ENCODE results near the gene NKAIN1.
"Not testable (repeated sequence)": the region's sequence is repeated elsewhere in the genome, so short reads cannot be mapped to it uniquely, and the experiment has no call there.

The NKAIN1 gene

GRCh38 chr1:31239653-31240241 lies at the start of gene NKAIN1:
NKAIN1 (minus strand) TSS chr1:31239887; CDS start chr1:31239547, 340 bp downstream.
- DNase-seq: no peak

- no peak for DNase-seq
These were observed 49.3 kb upstream of the NKAIN1 start for GRCh38 chr1:31289021-31289420.

- DNase-seq: not testable (repeated sequence)
These were observed 48.1 kb upstream of the NKAIN1 start for GRCh38 chr1:31287791-31288190.

- not testable (repeated sequence) for DNase-seq
These were observed 42.7 kb upstream of the NKAIN1 start for GRCh38 chr1:31282426-31282825.

- no peak for DNase-seq
These were observed 33.9 kb upstream of the NKAIN1 start for GRCh38 chr1:31273619-31274018.

- DNase-seq: no peak
These were observed 32.7 kb upstream of the NKAIN1 start for GRCh38 chr1:31272369-31272768.

GRCh38 chr1:31266547-31266946 lies 26.9 kb upstream of the NKAIN1 start:
- no peak for DNase-seq

- no peak for DNase-seq
These were observed 25.2 kb upstream of the NKAIN1 start for GRCh38 chr1:31264790-31265386.

GRCh38 chr1:31263408-31263807 lies 23.7 kb upstream of the NKAIN1 start:
- no peak for DNase-seq

GRCh38 chr1:31262393-31262792 lies 22.7 kb upstream of the NKAIN1 start:
- not testable (repeated sequence) for DNase-seq

GRCh38 chr1:31261916-31262315 lies 22.2 kb upstream of the NKAIN1 start:
- DNase-seq: no peak

- no peak for DNase-seq
These were observed 20.1 kb upstream of the NKAIN1 start for GRCh38 chr1:31259746-31260145.

GRCh38 chr1:31258581-31258980 lies 18.9 kb upstream of the NKAIN1 start:
- DNase-seq: no peak

- no peak for DNase-seq
These were observed 17.5 kb upstream of the NKAIN1 start for GRCh38 chr1:31257213-31257612.

- no peak for DNase-seq
These were observed 10.2 kb upstream of the NKAIN1 start for GRCh38 chr1:31249854-31250253.

GRCh38 chr1:31248276-31248675 lies 8.6 kb upstream of the NKAIN1 start:
- DNase-seq: no peak

GRCh38 chr1:31244326-31244725 lies 4.6 kb upstream of the NKAIN1 start:
- DNase-seq: no peak

GRCh38 chr1:31243501-31244286 lies 4.0 kb upstream of the NKAIN1 start:
- no peak for DNase-seq

- DNase-seq: no peak
These were observed 1.6 kb upstream of the NKAIN1 start for GRCh38 chr1:31241321-31241720.

GRCh38 chr1:31238986-31239613 lies 587 bp downstream of the NKAIN1 start:
- no peak for DNase-seq

- DNase-seq: no peak
These were observed 1.1 kb downstream of the NKAIN1 start for GRCh38 chr1:31238612-31238985.

- no peak for DNase-seq
These were observed 4.8 kb downstream of the NKAIN1 start for GRCh38 chr1:31234870-31235269.

GRCh38 chr1:31234123-31234708 lies 5.5 kb downstream of the NKAIN1 start:
- no peak for DNase-seq
